Fibroblast of mammary gland (primary cell): ENCODE data around the gene XYLT1.

ENCODE experiments used
- DNase-seq: peaks from one replicate; pipeline ENCODE4 v3.0.0-alpha.2; 2010; ENCODE audit warnings: low read depth
- H3K4me3 ChIP-seq: 2 replicates; pipeline ENCODE4 v1.5.1; 2011; ENCODE audit warnings: low read depth, mild to moderate bottlenecking, low read length, moderate library complexity; ENCODE audit not compliant: control insufficient read depth
- CTCF ChIP-seq: conservative IDR thresholded peaks from 2 replicates; pipeline ENCODE4 v1.5.1; 2011; ENCODE audit warnings: low read depth, low read length, inconsistent platforms; ENCODE audit not compliant: control insufficient read depth, insufficient read depth

XYLT1 gene

DNA sequence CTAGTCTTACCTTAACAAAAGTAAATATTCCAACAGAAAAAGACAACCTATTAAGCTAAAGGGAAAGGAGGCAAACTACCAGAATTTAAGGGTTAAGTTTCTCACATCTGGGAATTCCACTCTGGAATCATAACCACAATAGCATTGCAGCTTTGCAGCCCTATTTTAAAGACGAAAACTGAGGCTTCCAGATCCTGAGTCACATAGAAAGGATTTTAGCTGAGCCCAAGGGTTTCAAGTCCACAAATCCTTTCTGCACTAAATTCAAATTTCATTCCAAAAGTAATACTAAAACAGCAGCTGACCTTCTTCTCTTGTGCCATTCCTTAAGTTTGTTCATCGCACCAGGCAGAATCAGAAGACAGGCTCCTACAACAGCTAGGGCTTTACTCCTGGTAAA is 17.8 kb downstream of the XYLT1 start:
- DNase-seq: peak; percentile 50
- H3K4me3 ChIP-seq: no peak overlapping the region
- no peak for TF ChIP-seq CTCF

- H3K4me3 ChIP-seq: no peak overlapping the region
- no peak for DNase-seq
Observed at GRCh38 chr16:17451843-17452242, 18.9 kb downstream of the XYLT1 start.

GRCh38 chr16:17450291-17450690 is 20.5 kb downstream of the XYLT1 start:
- no peak for TF ChIP-seq CTCF
- no peak for DNase-seq
- H3K4me3 ChIP-seq: no peak overlapping the region

More at GRCh38 chr16:17451843-17452242, 18.9 kb downstream of the XYLT1 start:
- no peak for TF ChIP-seq CTCF

- TF ChIP-seq CTCF: no peak
- H3K4me3 ChIP-seq: no peak overlapping the region
- DNase-seq: no peak
Observed at GRCh38 chr16:17448640-17449638, 21.8 kb downstream of the XYLT1 start.

DNA sequence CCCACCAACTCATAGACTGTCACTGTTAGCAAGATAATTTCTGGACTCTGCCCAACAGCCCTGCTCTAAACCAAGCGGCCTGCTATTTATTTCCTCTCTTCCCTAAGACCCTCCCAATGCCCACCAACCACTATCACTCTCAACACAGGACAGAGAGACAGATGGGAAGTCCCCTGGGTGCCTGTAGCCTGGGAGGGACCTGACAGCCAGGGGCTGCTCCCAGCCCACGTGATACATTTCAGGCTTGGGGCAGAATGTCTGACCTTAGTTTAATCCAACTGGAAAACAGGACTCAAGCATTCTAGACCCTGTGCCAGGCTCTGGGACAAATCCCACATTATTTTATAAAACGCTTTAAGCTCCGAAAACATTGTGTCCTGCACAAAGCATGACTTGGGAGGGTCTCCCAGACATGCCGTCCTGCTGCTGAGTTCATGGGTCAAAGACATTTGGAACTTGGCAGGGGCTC is 23.6 kb downstream of the XYLT1 start:
- DNase-seq: no peak
- TF ChIP-seq CTCF: no peak
- H3K4me3 ChIP-seq: no peak overlapping the region

- no peak for TF ChIP-seq CTCF
- no peak for DNase-seq
- H3K4me3 ChIP-seq: no peak overlapping the region
Observed at GRCh38 chr16:17446661-17447060, 24.1 kb downstream of the XYLT1 start.

DNA sequence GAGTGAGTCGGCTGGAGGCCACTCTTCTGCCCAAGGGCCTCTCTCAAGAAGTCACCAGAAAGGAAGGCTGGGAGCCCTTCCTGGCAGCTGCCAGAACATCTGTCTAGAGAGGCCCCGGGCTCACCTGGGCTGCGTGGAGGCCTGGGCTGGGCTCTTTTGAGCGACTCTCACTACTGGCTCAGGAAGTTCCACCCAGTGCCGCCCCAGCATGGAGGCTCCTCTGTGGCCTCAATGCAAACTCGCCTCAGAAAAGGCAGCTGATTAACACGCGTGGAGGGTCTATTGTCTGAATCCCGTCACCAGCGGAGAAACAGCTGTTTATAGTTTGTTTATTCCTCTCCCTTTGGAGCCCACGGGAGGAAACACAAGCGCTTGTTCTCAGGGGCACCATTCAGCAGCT is 25.3 kb downstream of the XYLT1 start:
- DNase-seq: no peak
- TF ChIP-seq CTCF: no peak
- no peak overlapping the region for H3K4me3 ChIP-seq
